HG03045 (cell line): ENCODE measurements around the gene ZNF658.
"Not testable (repeated sequence)": the region's sequence is repeated elsewhere in the genome, so short reads cannot be mapped to it uniquely, and the experiment has no call there.

ENCODE experiments used
- ATAC-seq: cut with Tn5 transposase; IDR thresholded peaks from one replicate; pipeline ENCODE4 v1.9.1; 2021; ENCODE audit warnings: mild to moderate bottlenecking, moderate library complexity; ENCODE audit not compliant: unreplicated experiment

ZNF658 gene

DNA sequence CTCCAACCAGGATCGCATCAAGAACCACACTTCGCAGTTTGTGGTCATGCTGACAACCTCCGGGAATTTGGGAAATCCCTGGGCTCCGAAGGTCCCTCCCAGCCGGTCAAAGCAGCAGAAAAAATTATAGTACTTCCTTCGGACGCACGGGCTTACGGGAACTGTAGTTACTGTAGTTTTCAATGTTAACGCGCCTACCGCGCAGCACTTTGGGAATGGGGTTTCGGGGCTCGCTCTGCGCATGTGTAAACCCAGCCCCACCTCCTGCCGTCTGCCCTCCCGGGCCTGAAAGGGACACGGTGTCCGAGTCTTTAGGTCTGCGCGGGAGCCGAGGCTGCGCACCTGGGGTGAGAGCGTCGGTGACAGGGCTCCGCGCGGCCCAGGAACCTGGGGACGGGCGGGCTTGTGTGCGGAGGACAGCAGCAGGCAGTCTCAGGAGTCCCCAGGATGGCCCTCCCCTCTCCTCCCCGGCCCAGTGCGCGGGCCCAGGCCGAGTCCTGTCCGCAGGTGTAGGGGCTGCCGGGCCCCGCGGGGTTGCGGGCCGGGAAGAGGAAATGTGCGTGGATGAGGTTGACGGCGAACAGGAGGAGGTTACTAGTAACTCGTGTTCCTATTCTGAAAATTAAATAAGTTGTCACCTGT, at the start of gene ZNF658:
ZNF658 (plus strand) TSS at position 236 of the 642 bp plus-strand sequence. CDS start 2,837 bp downstream, outside the sequence.
- ATAC-seq, result peak; percentile 98

DNA sequence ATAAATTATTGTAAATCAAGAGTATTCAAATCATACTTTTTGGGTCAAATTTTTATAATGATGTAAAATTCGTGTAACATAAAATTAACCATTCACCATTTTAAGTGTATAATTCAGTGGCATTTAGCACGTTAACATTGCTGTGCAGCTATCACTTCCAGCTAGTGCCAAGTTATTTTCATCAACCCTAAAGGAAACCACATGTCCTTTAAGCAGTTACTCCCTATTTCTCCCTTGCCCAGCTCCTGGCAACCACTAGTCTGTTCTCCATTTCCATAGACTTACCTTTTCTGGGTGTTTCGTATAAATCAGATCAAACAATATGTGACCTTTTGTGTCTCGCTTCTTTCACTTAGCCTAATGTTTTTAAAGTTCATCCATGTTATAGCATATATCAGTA, 38.8 kb upstream of the ZNF658 start:
- not testable (repeated sequence) for ATAC-seq

DNA sequence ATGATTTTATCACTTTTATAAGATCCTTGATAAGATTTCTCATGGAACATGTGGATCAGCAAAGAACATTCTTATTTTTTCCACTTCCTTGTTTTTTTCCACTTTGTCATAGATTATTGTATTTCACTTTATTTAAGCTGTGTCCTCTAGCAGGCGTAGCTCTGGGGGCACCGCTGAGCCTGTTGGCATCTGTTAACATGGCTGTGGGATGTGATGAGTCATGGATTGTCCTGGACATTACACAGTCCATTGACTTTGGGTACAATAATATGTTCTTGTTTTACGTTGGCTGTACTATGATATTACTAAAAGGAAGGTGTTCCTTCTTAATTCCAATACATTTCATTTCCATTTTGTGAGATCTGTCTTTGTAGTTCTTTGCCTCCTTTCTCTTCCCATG, 31.9 kb upstream of the ZNF658 start:
- not testable (repeated sequence) for ATAC-seq

DNA sequence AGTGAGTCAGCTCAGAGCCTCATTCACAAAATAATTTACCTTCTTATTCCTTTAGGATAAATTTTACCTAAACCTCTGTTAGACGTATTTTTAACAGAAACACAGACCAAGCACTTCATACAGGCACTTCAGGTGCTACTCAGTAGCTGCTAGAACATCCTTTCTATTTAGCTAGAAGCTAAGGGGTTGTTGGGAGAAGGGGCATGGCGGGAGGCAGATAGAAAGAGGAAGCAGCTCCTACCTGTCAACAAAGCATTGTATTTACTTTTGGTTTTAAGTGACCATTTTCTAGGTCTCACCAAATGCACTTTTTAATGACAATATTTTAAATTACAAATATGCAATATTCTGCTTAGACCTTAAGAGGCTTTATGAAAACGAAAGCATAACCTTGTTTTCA, 19.9 kb upstream of the ZNF658 start:
- not testable (repeated sequence) for ATAC-seq

DNA sequence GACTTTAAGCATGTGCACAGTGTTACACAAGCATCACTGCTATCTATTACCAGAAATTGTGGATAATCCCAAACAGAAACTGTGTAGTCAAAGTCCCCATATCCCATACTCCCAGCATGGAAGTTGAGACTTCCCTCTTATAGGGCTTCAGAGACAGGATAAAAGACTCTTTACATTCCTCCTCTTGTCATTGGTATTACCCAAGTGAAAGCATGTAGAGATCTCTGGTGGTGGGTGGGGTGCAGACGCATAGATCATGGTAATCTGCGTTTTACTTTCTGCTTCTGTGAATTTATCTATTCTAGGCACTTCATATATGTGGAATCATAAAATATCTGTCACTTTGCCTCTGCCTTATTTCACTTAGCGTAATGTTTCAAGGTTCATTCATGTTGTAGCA, 18.7 kb upstream of the ZNF658 start:
- ATAC-seq, result not testable (repeated sequence)

DNA sequence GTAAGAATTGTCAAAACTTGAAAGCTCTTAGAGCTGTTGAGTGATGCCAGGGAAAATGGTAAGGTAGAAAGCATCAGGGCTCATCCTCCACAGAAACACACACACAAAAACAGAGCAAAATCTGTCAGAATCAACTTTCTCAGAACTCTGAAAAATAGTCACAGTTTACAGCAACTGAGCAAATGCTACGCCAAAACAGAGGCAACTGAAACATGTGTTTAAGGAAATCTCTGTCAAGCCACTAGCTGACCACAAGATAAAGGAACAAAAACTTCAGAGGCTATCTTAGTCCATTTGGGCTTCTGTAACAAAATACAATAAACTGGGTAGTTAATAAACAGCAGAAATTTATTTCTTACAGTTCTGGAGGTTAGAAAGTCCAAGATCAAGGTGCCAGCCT, 10.2 kb upstream of the ZNF658 start:
- peak; percentile 67 for ATAC-seq

DNA sequence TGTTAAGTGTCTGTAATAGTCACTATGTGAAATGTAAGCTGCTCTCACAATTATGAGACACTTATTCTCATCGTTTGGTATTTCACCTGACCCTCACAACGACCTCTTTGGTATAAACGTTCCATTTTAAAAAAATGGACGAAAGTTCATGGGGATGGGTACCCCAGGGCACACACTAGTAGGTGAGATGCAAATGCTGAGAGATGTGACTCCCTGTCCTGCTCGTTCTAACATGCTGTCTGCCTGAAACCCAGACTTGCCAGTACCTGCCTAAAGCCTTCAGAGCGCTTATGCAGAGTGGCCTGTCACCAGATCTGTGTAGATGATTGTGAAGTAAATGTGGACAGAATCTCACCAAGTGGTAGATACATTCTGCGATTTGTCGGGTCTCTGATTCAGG, 616 bp downstream of the ZNF658 start:
- ATAC-seq, result peak; percentile 15

DNA sequence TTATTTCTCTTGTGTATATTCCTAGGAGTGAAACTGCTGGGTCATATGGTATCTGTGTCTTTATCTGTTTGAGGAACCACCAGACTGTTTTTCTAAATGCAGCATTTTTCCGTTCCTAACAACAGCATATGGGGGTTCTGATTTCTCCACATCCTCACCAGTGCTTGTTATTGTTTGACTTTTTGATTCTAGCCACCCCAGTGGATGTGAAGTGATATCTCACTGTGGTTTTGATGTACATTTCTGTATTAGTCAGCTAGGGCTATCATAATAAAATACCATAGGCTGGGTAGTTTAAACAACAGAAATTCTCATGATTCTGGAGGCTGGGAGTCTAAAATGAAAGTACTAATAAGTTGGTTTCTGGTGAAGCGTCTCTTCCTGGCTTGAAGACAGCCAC, 9.0 kb downstream of the ZNF658 start:
- not testable (repeated sequence) for ATAC-seq

DNA sequence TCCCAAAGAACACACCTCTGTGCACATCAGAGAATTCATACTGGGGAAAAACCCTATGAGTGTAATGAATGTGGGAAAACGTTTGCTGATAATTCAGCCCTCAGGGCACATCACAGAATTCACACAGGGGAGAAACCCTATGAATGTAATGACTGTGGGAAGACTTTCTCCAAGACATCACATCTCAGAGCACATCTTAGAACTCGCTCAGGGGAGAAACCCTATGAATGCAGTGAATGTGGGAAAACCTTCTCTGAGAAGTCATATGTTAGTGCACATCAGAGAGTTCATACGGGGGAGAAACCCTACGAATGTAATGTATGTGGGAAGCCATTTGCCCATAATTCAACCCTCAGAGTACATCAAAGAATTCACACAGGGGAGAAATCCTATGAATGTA, 19.5 kb downstream of the ZNF658 start:
- ATAC-seq, result not testable (repeated sequence)

DNA sequence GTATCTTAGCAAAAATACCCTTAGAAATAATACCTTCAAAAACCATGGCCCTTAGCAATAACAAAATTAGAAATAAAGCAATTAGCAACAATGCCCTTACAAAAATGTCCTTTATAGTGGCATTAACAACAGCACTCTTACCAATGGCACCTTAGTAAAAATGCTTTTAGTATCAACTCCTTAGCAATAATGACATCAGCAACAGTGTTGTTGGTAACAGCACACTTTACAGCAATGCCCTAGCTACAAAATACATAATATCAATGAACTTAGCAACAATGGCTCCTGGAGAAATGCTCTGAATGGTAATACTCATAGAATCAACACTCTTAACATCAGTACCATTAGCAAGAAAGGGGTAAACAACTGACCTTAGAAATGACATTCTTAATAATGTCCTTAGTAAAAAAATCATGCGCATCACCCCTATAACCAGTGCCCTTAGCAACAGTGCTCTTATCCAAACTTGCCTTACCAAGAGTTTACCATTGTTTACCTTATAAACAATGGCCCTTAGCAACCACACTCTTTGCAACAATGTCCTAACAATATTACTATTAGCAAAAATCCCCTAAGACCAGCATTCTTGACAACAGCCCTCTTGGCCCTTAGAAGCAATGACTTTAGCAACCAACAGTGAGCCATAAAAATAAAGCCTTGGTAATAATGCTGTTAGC, 35.8 kb downstream of the ZNF658 start:
- not testable (repeated sequence) for ATAC-seq

DNA sequence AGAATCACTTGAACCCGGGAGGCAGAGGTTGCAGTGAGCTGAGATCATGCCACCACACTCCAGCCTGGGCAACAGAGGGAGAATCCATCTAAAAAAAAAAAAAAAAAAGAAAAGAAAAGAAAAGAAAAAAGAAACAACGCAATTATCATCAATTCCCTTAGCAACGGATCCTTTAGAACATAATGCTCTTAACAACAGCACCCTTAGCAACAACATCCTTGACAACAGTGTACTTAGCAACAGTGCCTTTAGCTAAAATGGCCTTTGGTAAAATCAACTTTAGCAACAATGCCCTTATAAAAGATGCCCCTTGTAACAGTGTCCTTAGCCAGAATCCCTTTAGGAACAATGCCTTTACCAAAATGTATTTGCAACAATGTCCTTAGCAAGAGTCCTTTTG, 37.1 kb downstream of the ZNF658 start:
- not testable (repeated sequence) for ATAC-seq

DNA sequence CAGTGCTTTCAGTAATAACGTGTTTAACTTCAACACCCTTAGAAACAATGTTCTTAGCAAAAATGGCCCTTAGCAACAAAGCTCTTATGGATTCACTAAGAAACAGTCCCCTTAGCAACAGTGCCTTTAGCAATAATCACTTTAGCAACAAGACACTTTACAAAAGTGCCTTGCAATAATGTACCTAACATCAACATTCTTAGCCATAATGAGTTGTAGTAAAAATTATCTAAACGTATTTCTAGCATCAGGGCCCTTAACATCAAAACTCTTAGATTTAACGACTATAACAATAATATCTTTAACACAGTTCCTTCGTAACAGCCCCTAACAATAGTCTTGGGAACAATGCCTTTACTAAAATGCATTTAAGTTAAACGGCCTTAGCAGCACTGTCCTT, 37.8 kb downstream of the ZNF658 start:
- ATAC-seq, result not testable (repeated sequence)

DNA sequence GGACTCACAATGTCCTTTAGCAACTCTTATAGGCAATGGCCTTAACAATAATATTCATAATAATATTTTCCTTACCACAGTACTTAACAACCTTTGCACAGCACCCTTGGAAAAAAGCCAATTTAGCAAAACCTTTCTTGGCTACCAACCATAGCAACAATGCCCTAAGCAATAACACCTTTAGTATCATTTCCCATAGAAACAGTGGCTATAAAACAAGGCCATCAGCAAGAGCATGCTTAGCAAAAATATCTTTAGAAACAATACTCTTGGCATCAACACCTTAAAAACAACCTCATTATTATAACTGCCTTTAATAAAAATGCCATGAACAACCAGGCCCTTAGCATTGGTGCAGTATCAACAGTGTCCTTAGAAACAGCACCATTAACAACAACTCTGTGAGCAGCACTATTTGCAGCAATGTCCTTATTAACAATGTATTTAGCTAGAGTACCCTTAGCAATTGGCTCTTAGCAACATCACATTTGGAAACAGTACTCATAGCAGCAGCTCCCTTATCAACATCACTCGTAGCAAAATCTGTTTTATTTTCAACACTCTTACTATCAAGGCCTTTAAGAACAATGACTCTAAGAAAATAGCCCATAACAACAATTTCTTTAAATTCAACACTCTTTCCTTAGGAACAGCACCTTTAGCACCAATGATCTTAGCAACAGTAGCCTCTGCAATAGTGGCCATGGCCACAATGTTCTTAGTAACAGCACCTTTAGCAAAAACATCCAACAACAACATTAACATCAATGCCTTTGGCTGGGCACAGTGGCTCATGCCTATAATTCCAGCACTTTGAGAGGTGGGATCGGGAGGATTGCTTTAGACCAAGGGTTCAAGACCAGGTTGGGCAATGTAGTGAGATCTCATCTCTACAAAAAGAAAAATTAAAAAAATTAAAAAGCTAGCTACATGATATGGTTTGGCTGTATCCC, 39.6 kb downstream of the ZNF658 start:
- not testable (repeated sequence) for ATAC-seq

DNA sequence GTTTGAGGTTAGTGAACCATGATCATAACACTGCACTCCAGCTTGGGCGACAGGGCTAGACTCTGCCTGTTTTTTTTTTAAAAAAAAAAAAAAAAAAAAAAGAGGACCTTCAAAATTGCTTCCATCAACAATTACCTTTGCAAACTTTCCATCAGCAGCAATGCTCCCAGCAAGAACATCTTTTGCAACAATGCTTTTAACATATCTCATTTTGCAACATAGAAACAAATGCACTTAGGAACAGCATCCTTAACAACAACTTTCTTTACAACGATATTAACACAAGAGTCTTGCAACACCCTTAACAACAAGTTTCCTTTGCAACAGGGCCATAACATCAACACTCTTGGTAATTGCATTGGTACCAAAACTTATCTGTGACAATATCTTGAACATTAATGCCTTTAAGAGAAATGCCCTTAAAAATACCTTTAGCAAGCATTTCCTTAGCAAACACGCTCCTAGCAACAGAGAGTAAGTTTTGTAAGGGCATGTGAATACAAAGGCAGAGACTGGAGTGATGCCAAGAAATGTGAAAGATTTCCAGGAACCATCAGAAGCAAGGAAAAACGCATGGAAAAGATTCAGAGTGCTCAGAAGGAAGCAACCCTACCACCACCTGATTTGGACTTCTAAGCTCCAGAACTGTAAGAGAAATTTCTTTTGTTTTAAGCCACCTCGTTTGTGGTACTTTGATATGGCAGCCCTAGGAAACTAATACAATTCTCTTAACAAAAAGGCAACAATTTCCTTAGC, 42.1 kb downstream of the ZNF658 start:
- ATAC-seq, result not testable (repeated sequence)

DNA sequence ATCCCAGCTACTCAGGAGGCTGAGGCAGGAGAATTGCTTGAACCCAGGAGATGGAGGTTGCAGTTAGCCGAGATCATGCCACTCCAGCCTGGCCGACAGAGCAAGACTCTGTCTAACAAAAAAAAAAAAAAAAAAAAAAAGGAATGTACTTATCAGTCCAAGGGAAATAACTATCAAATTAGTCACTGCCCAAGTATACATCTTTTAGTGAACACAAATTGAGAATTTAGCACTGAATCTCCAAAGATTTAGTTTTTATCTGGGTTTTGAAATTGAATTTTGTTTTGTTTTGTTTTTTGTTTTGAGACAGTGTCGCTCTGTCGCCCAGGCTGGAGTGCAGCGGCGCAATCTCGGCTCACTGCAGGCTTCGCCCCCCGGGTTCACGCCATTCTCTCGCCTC, 52.1 kb downstream of the ZNF658 start:
- not testable (repeated sequence) for ATAC-seq
